Heart right ventricle (tissue), 16 donors: ENCODE measurements around the gene MYO5B. TPM values are rescaled to one million over a fixed set of nuclear protein-coding genes. Genes with fewer than 3 reads are reported as not detected.
A peak's percentile ranks its signal among the peaks of the same experiment; 100 is the strongest.

ENCODE experiments used
- ATAC-seq, 8 donors: fragments of 200-7000 bp; cut with Tn5 transposase; one replicate each; pipeline ENCODE4 v1.9.1; 2020; ENCODE audit warnings: mild to moderate bottlenecking in 8 of 8, moderate library complexity in 8 of 8, moderate number of reproducible peaks in 1 of 8
- DNase-seq, 2 donors: peaks; one replicate each; pipeline ENCODE4 v3.0.0-alpha.2; 2020
- H3K27ac ChIP-seq, 10 donors: fragments of 200-600 bp; sonication (generic) in 2 of 10; one replicate each; pipeline versions ENCODE4 v1.5.0 to v1.8.0; 2020 to 2022; ENCODE audit warnings: mild to moderate bottlenecking in 3 of 10
- H3K27me3 ChIP-seq, 7 donors: fragments of 200-600 bp; one replicate each; pipeline ENCODE4 v1.8.0; 2021 to 2022; ENCODE audit warnings: mild to moderate bottlenecking in 2 of 7
- H3K36me3 ChIP-seq, 9 donors: fragments of 200-600 bp; sonication (generic) in 1 of 9; one replicate each; pipeline versions ENCODE4 v1.5.0 to v1.8.0; 2020 to 2022; ENCODE audit warnings: mild to moderate bottlenecking in 2 of 9
- H3K4me1 ChIP-seq, 9 donors: fragments of 200-600 bp; sonication (generic) in 1 of 9; one replicate each; pipeline versions ENCODE4 v1.5.0 to v1.8.0; 2020 to 2022; ENCODE audit warnings: mild to moderate bottlenecking in 4 of 9
- H3K4me3 ChIP-seq, 10 donors: fragments of 200-600 bp; sonication (generic) in 2 of 10; one replicate each; pipeline versions ENCODE4 v1.5.0 to v1.8.0; 2020 to 2022; ENCODE audit warnings: mild to moderate bottlenecking in 7 of 10, moderate library complexity in 2 of 10
- H3K9me3 ChIP-seq, 11 donors: fragments of 200-600 bp in 10 of 11; sonication (generic) in 2 of 11; one replicate each; pipeline versions ENCODE4 v1.5.0 to v1.8.0; 2013 to 2022; ENCODE audit warnings: mild to moderate bottlenecking in 2 of 11, control low read depth in 1 of 11, moderate library complexity in 1 of 11
- WGBS, 2 donors: extraction: QIAGEN DNeasy Blood & Tissue Kit; methylation state at CpG; one replicate each; pipeline ENCODE4 v1.1.7; 2013; ENCODE audit warnings: inconsistent platforms in 1 of 2; 5-methylcytosine and 5-hydroxymethylcytosine counted together
- intact Hi-C, 10 donors: fragments of 100-400 bp; cut with DNase I; formaldehyde crosslinking; loops; one replicate each; pipeline versions ENCODE4 v1.11.1 to v1.14.2; 2022
- polyA plus RNA-seq, 2 donors: library from polyadenylated mRNA; stranded (reverse); fragments of 200-250 nt; gene quantifications; one replicate each; pipeline ENCODE4 v1.2.3, GENCODE V29; 2013
- total RNA-seq, 10 donors: library from RNA; stranded (reverse); fragmentation: NEBNext Ultra II Directional in 3 of 10; extraction: Animal tissue kit (Norgen Biotek cat#: 25700) in 3 of 10; gene quantifications; one replicate each; pipeline versions ENCODE4 v1.2.1 to v1.2.4, GENCODE V29; 2021 to 2023
- TF ChIP-seq, protein P1 (sequence below), 9 donors: fragments of 200-600 bp; sonication (generic) in 2 of 9; IDR thresholded peaks; one replicate each; pipeline versions ENCODE4 v1.5.0 to v1.8.0; 2021 to 2022; ENCODE audit warnings: antibody characterized with exemption in 9 of 9, mild to moderate bottlenecking in 5 of 9, moderate library complexity in 1 of 9
- donor health status: Arrhythmogenic right ventricular cardiomyopathy.
- donor health status: ischemic (EF 13 %, LVEDD 7.1; RV severe dilation, severe dysfunction).
- donor health status: healthy with polysubstance abuse.
- donor health status: DM: no; HTN: yes; CAD: no.
- donor health status: DM: no; HTN: no; CAD: no.
- donor health status: ischemic (EF 25% LVEDD 6.9; RV normal size, moderate dysfunction).
- donor health status: ischemic (EF 25% LVEDD 5.7; RV mildly dilated, moderate dysfunction).
- donor health status: healthy.
- donor health status: DM: yes; HTN: yes; CAD: no.
- donor health status: Ischemic cardiomyopathy.
- donor health status: ischemic (EF 35%, LVEDD 5.7; RV mildly dilated, moderate dysfunction).
- donor health status: nonischemic (EF 11% LVEDD 7.7; RV severe dilation, severe dysfunction).
- donor health status: DM: yes; HTN: yes; CAD: no.
- donor health status: PGD.
- donor health status: ischemic (EF 29% LVEDD 5.4; RV normal size, mild dysfunction).
- donor health status: nonischemic (EF 23%, LVEDD 6.1; RV moderate dilation, normal function).

Gene MYO5B
- total and polyA plus RNA-seq, 12 donors, result 0.20 to 3.7 (median 0.93) TPM

DNA sequence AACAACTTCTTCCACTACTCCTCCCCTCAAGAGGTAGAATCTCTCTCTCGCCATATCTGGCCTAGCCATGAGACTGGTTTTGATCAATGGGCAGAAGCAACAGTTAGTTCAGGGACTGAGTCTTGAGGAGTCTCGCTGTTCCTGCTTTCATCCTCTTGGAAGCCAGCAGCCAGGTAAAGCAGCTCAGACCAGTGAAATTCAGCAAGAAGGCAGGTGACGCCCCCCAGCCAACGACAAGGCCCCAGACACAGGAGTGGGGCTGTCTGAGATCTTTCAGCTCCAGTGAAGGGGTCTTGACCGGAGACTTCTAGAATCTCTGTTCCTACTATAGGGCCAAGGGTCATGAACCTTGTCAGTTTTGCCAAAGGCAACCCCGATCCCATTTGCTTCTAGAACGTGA lies 341.9 kb downstream of the MYO5B start:
- 80 to 88% methylated on average over 7 of the region's 7 CpGs for WGBS, 2 donors
- TF ChIP-seq, protein P1, sequence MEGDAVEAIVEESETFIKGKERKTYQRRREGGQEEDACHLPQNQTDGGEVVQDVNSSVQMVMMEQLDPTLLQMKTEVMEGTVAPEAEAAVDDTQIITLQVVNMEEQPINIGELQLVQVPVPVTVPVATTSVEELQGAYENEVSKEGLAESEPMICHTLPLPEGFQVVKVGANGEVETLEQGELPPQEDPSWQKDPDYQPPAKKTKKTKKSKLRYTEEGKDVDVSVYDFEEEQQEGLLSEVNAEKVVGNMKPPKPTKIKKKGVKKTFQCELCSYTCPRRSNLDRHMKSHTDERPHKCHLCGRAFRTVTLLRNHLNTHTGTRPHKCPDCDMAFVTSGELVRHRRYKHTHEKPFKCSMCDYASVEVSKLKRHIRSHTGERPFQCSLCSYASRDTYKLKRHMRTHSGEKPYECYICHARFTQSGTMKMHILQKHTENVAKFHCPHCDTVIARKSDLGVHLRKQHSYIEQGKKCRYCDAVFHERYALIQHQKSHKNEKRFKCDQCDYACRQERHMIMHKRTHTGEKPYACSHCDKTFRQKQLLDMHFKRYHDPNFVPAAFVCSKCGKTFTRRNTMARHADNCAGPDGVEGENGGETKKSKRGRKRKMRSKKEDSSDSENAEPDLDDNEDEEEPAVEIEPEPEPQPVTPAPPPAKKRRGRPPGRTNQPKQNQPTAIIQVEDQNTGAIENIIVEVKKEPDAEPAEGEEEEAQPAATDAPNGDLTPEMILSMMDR (IDR thresholded peaks at IDR 0.05), result no peak
- no peaks in the 10 kb centered on the region for H3K36me3 ChIP-seq
- no peak overlapping the region for H3K27ac ChIP-seq
- peaks cover 0 to 5% (median 0%) of the 10 kb centered on the region in 9 donors for H3K4me1 ChIP-seq
- peaks cover 0 to 16% (median 0%) of the 10 kb centered on the region in 7 donors for H3K27me3 ChIP-seq
- ATAC-seq, result no peak
- no peaks in the 10 kb centered on the region for H3K9me3 ChIP-seq
- DNase-seq, result no peak
- intact Hi-C loops, result loop anchor here in 2 of 10 donors (10.0 kb wide), 2 partner anchors 58 to 1178 kb away; no protein-coding TSS in a partner anchor
- H3K4me3 ChIP-seq, result no peak overlapping the region

DNA sequence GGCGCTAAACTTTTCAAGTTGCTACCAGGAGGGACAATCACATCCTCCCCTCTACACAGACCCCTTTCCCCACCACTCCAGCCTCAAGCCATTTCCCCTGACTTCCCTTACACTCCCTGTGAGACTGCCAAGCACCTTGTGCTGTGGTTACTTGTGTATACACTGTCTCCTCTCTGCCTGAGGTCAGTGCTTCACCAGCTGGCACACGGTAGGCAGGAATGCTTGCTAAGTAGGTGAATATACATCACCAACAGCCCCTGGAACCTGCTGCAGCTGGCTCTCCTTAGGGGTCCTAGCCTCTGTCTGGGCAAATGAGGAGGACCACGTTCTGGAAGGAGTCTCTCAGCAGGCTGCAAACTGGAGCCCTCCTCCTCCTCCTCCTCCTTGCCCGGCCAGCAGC lies 343.3 kb downstream of the MYO5B start:
- peaks cover 0 to 5% (median 0%) of the 10 kb centered on the region in 9 donors for H3K4me1 ChIP-seq
- DNase-seq, result no peak
- no peak overlapping the region for H3K4me3 ChIP-seq
- intact Hi-C loops, result loop anchor here in 2 of 10 donors (10.0 kb wide), 2 partner anchors 57 to 1177 kb away; no protein-coding TSS in a partner anchor
- TF ChIP-seq, protein P1 (IDR thresholded peaks at IDR 0.05), result no peak
- H3K9me3 ChIP-seq, result no peaks in the 10 kb centered on the region
- H3K36me3 ChIP-seq, result no peaks in the 10 kb centered on the region
- H3K27ac ChIP-seq, result no peak overlapping the region
- 81 to 85% methylated on average over 4 of the region's 4 CpGs for WGBS, 2 donors
- no peak for ATAC-seq
- peaks cover 0 to 18% (median 0%) of the 10 kb centered on the region in 7 donors for H3K27me3 ChIP-seq

DNA sequence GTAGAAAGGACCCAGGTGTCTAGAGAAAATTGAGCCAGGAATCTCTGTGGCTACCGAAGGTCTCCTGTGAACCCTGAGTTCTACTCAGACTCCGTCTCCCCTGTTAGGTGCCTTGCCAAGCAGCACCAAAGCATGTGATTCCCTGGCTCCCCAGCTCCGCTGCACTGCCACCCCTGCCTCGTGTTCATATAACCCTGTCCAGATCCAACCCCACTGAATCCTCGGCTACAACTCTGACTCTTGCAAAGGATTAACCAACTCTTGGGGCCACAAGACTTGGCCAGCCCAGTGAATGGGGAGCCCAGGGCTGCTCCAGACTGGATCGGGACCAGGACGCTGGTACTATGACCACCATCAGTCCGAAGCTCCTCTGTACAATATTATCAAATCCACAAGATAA lies 344.3 kb downstream of the MYO5B start:
- Histone ChIP-seq H3K4me3 (no peak overlapping the region), H3K36me3 (no peaks in the 10 kb centered on the region), H3K9me3 (no peaks in the 10 kb centered on the region), H3K4me1 (peaks cover 0 to 6% (median 0%) of the 10 kb centered on the region in 9 donors), H3K27ac (no peak overlapping the region), H3K27me3 (peaks cover 0 to 26% (median 4%) of the 10 kb centered on the region in 7 donors)
- TF ChIP-seq, protein P1 (IDR thresholded peaks at IDR 0.05), result no peak
- DNase-seq (no peak), ATAC-seq (no peak)
- intact Hi-C loops, result loop anchor here in 2 of 10 donors (10.0 kb wide), 2 partner anchors 56 to 1176 kb away; no protein-coding TSS in a partner anchor
- 94 to 96% methylated on average over 8 of the region's 8 CpGs for WGBS, 2 donors

DNA sequence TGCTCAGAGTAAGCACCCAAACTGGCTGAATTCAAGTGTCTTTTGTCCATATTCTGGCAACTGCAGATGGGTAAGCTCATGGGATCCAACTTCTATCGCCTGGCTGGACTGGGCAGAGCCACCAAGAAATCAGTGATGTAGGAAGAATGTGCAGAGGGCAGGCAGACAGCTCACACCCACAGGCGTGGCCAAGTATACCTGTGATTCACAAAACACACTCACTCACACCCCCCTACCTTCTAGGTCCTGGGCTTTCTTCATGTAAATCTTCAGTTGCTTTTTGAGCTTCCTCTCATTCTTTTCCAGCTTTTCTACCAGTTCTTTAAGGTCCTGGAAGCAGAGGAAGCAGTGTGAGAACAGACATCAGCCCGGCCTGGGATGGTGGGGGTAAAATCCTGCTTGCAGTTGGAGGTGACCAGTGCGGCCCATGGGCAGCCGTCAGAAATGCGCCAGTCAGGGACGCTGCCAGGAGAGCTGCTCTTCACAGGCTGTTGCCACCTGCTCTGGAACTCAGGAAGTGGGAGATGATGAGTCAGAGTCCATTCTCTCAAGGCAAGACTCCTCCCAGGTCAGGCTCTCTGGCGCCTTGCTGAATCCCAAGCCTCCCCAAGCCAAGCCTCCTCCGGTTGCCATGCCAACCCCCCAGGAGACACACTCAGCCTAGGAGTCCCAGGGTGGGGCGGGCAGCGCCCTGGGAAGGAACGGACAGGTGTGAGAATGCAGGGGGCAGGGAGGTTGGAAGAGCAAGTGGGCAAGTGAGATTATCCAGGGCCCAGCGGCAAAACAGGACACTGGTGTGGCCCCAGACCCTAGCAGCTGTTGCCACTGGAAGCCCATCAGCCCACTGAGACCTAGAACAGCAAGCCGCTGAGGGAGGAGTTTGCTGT lies 345.4 kb downstream of the MYO5B start:
- ATAC-seq, result peak in 6 of 8 donors; percentile 22 to 80 (median 49)

More for the DNA sequence above, 345.4 kb downstream of the MYO5B start:
- DNase-seq, result peak in 1 of 2 donors; percentile 30
- Histone ChIP-seq H3K27me3 (peaks cover 0 to 26% (median 4%) of the 10 kb centered on the region in 7 donors), H3K27ac (no peak overlapping the region), H3K4me3 (no peak overlapping the region), H3K9me3 (no peaks in the 10 kb centered on the region), H3K4me1 (peaks cover 0 to 6% (median 0%) of the 10 kb centered on the region in 9 donors), H3K36me3 (no peaks in the 10 kb centered on the region)
- TF ChIP-seq, protein P1 (IDR thresholded peaks at IDR 0.05), result no peak
- WGBS, 2 donors, result 40 to 45% methylated on average over 14 of the region's 14 CpGs
- intact Hi-C loops, result loop anchor here in 3 of 10 donors (10.0 kb wide), 3 partner anchors 45 to 1175 kb away; no protein-coding TSS in a partner anchor
